WTC11 (cell line): ENCODE data around the gene RIN1. TPM values are rescaled to one million over a fixed set of nuclear protein-coding genes. Genes with fewer than 3 reads are reported as not detected.

Source experiments
- ATAC-seq: fragments of 200-7000 bp; cut with Tn5 transposase; 2 replicates; pipeline ENCODE4 v1.10.0; 2021; ENCODE audit warnings: mild to moderate bottlenecking, moderate library complexity
- CTCF ChIA-PET: fragments of 300-600 bp; sonication (Branson Sonifier 250); formaldehyde crosslinking; loops from one replicate; lab custom pipeline; 2021; ENCODE audit warnings: antibody characterized with exemption; lab: Charles Lee
- POLR2A ChIA-PET: fragments of 350-600 bp; sonication (Branson Sonifier 250); formaldehyde crosslinking; loops from one replicate; lab custom pipeline; 2021; ENCODE audit warnings: antibody characterized with exemption; lab: Charles Lee
- DNase-seq: peaks from one replicate; pipeline ENCODE4 v3.0.0; 2021; ENCODE audit warnings: low spot score
- H3K27ac Mint-ChIP-seq: 2 replicates; pipeline ENCODE4 v1.8.0; 2021; ENCODE audit warnings: mixed read lengths
- H3K27me3 Mint-ChIP-seq: 2 replicates; pipeline ENCODE4 v1.8.0; 2021; ENCODE audit warnings: low read depth, mild to moderate bottlenecking, moderate library complexity, mixed read lengths
- H3K36me3 Mint-ChIP-seq: 2 replicates; pipeline ENCODE4 v1.8.0; 2021; ENCODE audit warnings: mixed read lengths
- H3K4me1 Mint-ChIP-seq: 2 replicates; pipeline ENCODE4 v1.8.0; 2022; ENCODE audit warnings: mixed read lengths
- H3K4me3 Mint-ChIP-seq: 2 replicates; pipeline ENCODE4 v1.8.0; 2021; ENCODE audit warnings: mild to moderate bottlenecking, moderate library complexity, mixed read lengths
- H3K9me3 Mint-ChIP-seq: 2 replicates; pipeline ENCODE4 v1.8.0; 2021; ENCODE audit warnings: mixed read lengths
- ATF1 ChIP-seq: sonication (generic); formaldehyde crosslinking; IDR thresholded peaks from 2 replicates; pipeline ENCODE4 v1.8.1; 2023; ENCODE audit warnings: mild to moderate bottlenecking, moderate library complexity, missing genetic modification reagents
- CDX4 ChIP-seq: fragments of 250-450 bp; sonication (Bioruptor Pico); IDR thresholded peaks from 2 replicates; pipeline ENCODE4 v1.9.0; 2021; ENCODE audit warnings: moderate library complexity, mild to moderate bottlenecking, inconsistent platforms, borderline replicate concordance
- CREB1 ChIP-seq: sonication (generic); formaldehyde crosslinking; IDR thresholded peaks from 2 replicates; pipeline ENCODE4 v1.8.0; 2023; ENCODE audit warnings: mild to moderate bottlenecking, missing genetic modification reagents
- CREM ChIP-seq: sonication (generic); formaldehyde crosslinking; IDR thresholded peaks from 2 replicates; pipeline ENCODE4 v1.8.1; 2022; ENCODE audit warnings: mild to moderate bottlenecking, missing genetic modification reagents, moderate library complexity
- ESRRA ChIP-seq: sonication (generic); formaldehyde crosslinking; IDR thresholded peaks from 2 replicates; pipeline ENCODE4 v1.8.1; 2022; ENCODE audit warnings: mild to moderate bottlenecking, missing genetic modification reagents, borderline replicate concordance
- FOXP4 ChIP-seq: sonication (generic); formaldehyde crosslinking; IDR thresholded peaks from 2 replicates; pipeline ENCODE4 v1.8.0; 2022; ENCODE audit warnings: mild to moderate bottlenecking, missing genetic modification reagents
- GABPB1 ChIP-seq: sonication (generic); formaldehyde crosslinking; IDR thresholded peaks from 2 replicates; pipeline ENCODE4 v1.8.1; 2023; ENCODE audit warnings: mild to moderate bottlenecking, missing genetic modification reagents
- KAT7 ChIP-seq: sonication (generic); formaldehyde crosslinking; IDR thresholded peaks from 2 replicates; pipeline ENCODE4 v1.8.1; 2023; ENCODE audit warnings: missing genetic modification reagents, mild to moderate bottlenecking, borderline replicate concordance
- MYBL2 ChIP-seq: sonication (generic); formaldehyde crosslinking; IDR thresholded peaks from 2 replicates; pipeline ENCODE4 v1.8.1; 2023; ENCODE audit warnings: mild to moderate bottlenecking, moderate library complexity, missing genetic modification reagents
- NR3C1 ChIP-seq: sonication (generic); formaldehyde crosslinking; conservative IDR thresholded peaks from 2 replicates; pipeline ENCODE4 v1.8.1; 2023; ENCODE audit warnings: low read depth, mild to moderate bottlenecking, missing genetic modification reagents
- PRRX2 ChIP-seq: fragments of 250-450 bp; sonication (Bioruptor Pico); IDR thresholded peaks from 2 replicates; pipeline ENCODE4 v1.8.0; 2021; ENCODE audit warnings: mild to moderate bottlenecking
- USF2 ChIP-seq: sonication (generic); formaldehyde crosslinking; IDR thresholded peaks from 2 replicates; pipeline ENCODE4 v1.8.1; 2023; ENCODE audit warnings: mild to moderate bottlenecking, missing genetic modification reagents, moderate library complexity
- ZNF263 ChIP-seq: sonication (generic); formaldehyde crosslinking; IDR thresholded peaks from 2 replicates; pipeline ENCODE4 v1.8.1; 2022; ENCODE audit warnings: low read depth, mild to moderate bottlenecking, moderate library complexity, missing genetic modification reagents
- ZNF423 ChIP-seq: fragments of 250-450 bp; sonication (Bioruptor Pico); IDR thresholded peaks from 2 replicates; pipeline ENCODE4 v2.1.2; 2022; ENCODE audit warnings: mild to moderate bottlenecking, moderate library complexity
- total RNA-seq: library from RNA; stranded (reverse); gene quantifications from 3 replicates; pipeline ENCODE4 v1.2.3, GENCODE V29; 2021
- TF ChIP-seq, protein P1 (sequence below): sonication (generic); formaldehyde crosslinking; IDR thresholded peaks from 2 replicates; pipeline ENCODE4 v1.8.0; 2023; ENCODE audit warnings: missing genetic modification reagents, mild to moderate bottlenecking, borderline replicate concordance
- TF ChIP-seq, protein P2 (sequence below): sonication (generic); formaldehyde crosslinking; IDR thresholded peaks from 2 replicates; pipeline ENCODE4 v1.8.1; 2022; ENCODE audit warnings: mild to moderate bottlenecking, missing genetic modification reagents, moderate library complexity, borderline replicate concordance
- TF ChIP-seq, protein P3 (sequence below): sonication (generic); formaldehyde crosslinking; IDR thresholded peaks from 2 replicates; pipeline ENCODE4 v1.8.0; 2022; ENCODE audit warnings: mild to moderate bottlenecking, missing genetic modification reagents
- TF ChIP-seq, protein P4 (sequence below): sonication (generic); formaldehyde crosslinking; IDR thresholded peaks from 2 replicates; pipeline ENCODE4 v1.8.0; 2022; ENCODE audit warnings: mild to moderate bottlenecking, missing genetic modification reagents

RIN1 gene
- total RNA-seq, 1 experiment from 2014 or later: 5.0 TPM

GRCh38 chr11:66290330-66290621 lies 46.0 kb downstream of the RIN1 start:
- Mint-ChIP-seq H3K4me3 (peak overlapping the region; percentile 96), H3K36me3 (no peaks in the 10 kb centered on the region), H3K9me3 (no peaks in the 10 kb centered on the region), H3K4me1 (peaks cover 20% of the 10 kb centered on the region), H3K27ac (peak overlapping the region; percentile 72; the same call in 1 of the 2 replicates), H3K27me3 (peaks cover 37% of the 10 kb centered on the region)
- POLR2A ChIA-PET: interaction anchor here (1.4 to 1.8 kb wide), 2 partner anchors 46 to 176 kb away, joined by 4 read pairs; partner anchors contain the start of genes PELI3 and RIN1
- TF ChIP-seq ZNF423: no peak
- TF ChIP-seq, protein P1, sequence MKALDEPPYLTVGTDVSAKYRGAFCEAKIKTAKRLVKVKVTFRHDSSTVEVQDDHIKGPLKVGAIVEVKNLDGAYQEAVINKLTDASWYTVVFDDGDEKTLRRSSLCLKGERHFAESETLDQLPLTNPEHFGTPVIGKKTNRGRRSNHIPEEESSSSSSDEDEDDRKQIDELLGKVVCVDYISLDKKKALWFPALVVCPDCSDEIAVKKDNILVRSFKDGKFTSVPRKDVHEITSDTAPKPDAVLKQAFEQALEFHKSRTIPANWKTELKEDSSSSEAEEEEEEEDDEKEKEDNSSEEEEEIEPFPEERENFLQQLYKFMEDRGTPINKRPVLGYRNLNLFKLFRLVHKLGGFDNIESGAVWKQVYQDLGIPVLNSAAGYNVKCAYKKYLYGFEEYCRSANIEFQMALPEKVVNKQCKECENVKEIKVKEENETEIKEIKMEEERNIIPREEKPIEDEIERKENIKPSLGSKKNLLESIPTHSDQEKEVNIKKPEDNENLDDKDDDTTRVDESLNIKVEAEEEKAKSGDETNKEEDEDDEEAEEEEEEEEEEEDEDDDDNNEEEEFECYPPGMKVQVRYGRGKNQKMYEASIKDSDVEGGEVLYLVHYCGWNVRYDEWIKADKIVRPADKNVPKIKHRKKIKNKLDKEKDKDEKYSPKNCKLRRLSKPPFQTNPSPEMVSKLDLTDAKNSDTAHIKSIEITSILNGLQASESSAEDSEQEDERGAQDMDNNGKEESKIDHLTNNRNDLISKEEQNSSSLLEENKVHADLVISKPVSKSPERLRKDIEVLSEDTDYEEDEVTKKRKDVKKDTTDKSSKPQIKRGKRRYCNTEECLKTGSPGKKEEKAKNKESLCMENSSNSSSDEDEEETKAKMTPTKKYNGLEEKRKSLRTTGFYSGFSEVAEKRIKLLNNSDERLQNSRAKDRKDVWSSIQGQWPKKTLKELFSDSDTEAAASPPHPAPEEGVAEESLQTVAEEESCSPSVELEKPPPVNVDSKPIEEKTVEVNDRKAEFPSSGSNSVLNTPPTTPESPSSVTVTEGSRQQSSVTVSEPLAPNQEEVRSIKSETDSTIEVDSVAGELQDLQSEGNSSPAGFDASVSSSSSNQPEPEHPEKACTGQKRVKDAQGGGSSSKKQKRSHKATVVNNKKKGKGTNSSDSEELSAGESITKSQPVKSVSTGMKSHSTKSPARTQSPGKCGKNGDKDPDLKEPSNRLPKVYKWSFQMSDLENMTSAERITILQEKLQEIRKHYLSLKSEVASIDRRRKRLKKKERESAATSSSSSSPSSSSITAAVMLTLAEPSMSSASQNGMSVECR (CRISPR knock-in tag): no peak
- TF ChIP-seq CREM (CRISPR knock-in tag): no peak
- TF ChIP-seq, protein P2, sequence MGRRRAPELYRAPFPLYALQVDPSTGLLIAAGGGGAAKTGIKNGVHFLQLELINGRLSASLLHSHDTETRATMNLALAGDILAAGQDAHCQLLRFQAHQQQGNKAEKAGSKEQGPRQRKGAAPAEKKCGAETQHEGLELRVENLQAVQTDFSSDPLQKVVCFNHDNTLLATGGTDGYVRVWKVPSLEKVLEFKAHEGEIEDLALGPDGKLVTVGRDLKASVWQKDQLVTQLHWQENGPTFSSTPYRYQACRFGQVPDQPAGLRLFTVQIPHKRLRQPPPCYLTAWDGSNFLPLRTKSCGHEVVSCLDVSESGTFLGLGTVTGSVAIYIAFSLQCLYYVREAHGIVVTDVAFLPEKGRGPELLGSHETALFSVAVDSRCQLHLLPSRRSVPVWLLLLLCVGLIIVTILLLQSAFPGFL (CRISPR knock-in tag): no peak
- no peak for TF ChIP-seq CDX4 (CRISPR knock-in tag)
- no peak for TF ChIP-seq GABPB1
- TF ChIP-seq, protein P3, sequence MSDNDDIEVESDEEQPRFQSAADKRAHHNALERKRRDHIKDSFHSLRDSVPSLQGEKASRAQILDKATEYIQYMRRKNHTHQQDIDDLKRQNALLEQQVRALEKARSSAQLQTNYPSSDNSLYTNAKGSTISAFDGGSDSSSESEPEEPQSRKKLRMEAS (CRISPR knock-in tag): no peak
- no peak for TF ChIP-seq MYBL2 (CRISPR knock-in tag)
- TF ChIP-seq PRRX2 (CRISPR knock-in tag): no peak
- TF ChIP-seq, protein P4, sequence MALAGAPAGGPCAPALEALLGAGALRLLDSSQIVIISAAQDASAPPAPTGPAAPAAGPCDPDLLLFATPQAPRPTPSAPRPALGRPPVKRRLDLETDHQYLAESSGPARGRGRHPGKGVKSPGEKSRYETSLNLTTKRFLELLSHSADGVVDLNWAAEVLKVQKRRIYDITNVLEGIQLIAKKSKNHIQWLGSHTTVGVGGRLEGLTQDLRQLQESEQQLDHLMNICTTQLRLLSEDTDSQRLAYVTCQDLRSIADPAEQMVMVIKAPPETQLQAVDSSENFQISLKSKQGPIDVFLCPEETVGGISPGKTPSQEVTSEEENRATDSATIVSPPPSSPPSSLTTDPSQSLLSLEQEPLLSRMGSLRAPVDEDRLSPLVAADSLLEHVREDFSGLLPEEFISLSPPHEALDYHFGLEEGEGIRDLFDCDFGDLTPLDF (CRISPR knock-in tag): no peak
- TF ChIP-seq ESRRA (CRISPR knock-in tag): no peak
- TF ChIP-seq NR3C1 (CRISPR knock-in tag): no peak
- no peak for TF ChIP-seq ATF1 (CRISPR knock-in tag)
- TF ChIP-seq ZNF263: no peak
- TF ChIP-seq KAT7: no peak
- no peak for TF ChIP-seq CREB1 (CRISPR knock-in tag)
- TF ChIP-seq USF2 (CRISPR knock-in tag): no peak
- no peak for TF ChIP-seq FOXP4 (CRISPR knock-in tag)
- CTCF ChIA-PET: interaction anchor here (1.8 to 2.5 kb wide), 5 partner anchors 8 to 27 kb away, joined by 5 to 18 read pairs (median 16); partner anchors contain the start of genes CD248 and RAB1B
- ATAC-seq (no peak), DNase-seq (no peak)
